ENCODE results near the gene SFTPD.

Gene SFTPD

DNA sequence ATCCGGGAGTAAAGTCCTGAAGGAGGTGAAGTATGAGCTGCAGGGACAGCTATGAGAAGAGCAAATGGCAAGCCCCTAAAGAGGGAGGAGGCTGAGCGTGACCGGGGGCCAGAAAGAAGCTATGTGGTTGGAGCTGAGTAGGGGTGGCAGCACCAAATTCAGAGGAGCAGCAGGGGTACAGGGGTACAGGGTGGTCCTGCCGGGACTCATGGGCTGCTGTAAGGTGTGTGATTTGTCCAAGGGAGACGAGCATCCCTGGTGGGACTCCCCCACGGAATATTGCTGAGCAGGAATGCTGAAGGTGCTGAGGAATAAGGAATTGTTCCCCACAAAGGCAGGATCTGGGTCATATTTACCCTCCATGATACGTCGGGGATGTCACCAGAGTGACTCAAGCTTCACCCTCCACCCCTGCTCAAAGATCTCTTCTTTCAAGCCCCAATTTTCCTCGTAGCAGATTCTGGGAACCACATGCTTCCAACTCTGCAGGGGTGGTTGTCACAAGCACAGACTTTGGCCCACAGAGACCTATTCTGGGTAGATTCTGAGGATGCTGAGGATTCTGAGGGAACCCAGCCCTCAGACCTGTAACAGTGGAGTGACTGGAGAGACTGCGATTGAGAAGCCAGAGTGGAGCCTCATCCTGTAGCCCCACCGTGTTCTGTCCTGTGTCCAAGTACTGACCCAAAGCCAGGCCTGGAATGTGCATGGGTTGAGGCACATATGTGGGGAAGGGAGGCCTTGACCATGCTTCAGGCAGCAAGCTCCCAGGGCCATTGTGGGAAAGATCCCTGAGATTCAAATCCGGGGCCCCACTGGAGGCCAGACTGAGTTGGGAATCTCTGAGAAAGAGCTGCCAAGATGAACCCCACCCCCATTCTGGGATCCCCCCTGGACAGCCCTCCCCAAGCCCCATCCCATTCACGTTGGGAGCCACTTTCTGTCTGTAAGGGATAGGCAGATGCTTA is 4.2 kb downstream of the SFTPD start:
- TF ChIP-seq, protein P1, sequence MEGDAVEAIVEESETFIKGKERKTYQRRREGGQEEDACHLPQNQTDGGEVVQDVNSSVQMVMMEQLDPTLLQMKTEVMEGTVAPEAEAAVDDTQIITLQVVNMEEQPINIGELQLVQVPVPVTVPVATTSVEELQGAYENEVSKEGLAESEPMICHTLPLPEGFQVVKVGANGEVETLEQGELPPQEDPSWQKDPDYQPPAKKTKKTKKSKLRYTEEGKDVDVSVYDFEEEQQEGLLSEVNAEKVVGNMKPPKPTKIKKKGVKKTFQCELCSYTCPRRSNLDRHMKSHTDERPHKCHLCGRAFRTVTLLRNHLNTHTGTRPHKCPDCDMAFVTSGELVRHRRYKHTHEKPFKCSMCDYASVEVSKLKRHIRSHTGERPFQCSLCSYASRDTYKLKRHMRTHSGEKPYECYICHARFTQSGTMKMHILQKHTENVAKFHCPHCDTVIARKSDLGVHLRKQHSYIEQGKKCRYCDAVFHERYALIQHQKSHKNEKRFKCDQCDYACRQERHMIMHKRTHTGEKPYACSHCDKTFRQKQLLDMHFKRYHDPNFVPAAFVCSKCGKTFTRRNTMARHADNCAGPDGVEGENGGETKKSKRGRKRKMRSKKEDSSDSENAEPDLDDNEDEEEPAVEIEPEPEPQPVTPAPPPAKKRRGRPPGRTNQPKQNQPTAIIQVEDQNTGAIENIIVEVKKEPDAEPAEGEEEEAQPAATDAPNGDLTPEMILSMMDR (IDR thresholded peaks at IDR 0.05; ENCODE audit: control insufficient read depth, insufficient read depth, low read depth, low read length, missing control alignments): no peak
- H3K4me3 ChIP-seq (ENCODE audit: control insufficient read depth, low read depth, low read length): no peak overlapping the region

DNA sequence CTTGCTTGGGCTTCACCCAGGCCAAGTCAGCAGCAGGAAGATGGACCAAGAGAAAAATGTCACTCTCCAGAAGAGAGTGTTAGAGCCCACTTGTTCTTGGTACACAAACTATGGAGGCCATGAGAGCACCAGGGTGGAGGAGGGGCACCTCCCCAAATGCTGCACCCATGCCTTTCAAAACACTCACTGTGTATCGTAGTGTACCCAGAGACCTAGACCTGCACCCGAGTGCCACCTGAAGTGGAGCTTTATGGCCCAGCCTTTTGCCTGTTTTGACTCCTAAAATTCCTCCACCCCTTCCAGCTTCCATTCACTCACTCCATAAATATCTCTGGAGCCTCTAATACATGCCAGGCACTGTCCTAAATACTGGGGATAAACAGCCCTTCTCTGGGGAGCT is 5.0 kb downstream of the SFTPD start:
- no peak for DNase-seq (ENCODE audit: low read depth)
- TF ChIP-seq, protein P1 (IDR thresholded peaks at IDR 0.05; ENCODE audit: control insufficient read depth, insufficient read depth, low read depth, low read length, missing control alignments): no peak
- no peak overlapping the region for H3K4me3 ChIP-seq (ENCODE audit: control insufficient read depth, low read depth, low read length)

More for the DNA sequence above, 4.2 kb downstream of the SFTPD start:
- no peak for DNase-seq (ENCODE audit: low read depth)

DNA sequence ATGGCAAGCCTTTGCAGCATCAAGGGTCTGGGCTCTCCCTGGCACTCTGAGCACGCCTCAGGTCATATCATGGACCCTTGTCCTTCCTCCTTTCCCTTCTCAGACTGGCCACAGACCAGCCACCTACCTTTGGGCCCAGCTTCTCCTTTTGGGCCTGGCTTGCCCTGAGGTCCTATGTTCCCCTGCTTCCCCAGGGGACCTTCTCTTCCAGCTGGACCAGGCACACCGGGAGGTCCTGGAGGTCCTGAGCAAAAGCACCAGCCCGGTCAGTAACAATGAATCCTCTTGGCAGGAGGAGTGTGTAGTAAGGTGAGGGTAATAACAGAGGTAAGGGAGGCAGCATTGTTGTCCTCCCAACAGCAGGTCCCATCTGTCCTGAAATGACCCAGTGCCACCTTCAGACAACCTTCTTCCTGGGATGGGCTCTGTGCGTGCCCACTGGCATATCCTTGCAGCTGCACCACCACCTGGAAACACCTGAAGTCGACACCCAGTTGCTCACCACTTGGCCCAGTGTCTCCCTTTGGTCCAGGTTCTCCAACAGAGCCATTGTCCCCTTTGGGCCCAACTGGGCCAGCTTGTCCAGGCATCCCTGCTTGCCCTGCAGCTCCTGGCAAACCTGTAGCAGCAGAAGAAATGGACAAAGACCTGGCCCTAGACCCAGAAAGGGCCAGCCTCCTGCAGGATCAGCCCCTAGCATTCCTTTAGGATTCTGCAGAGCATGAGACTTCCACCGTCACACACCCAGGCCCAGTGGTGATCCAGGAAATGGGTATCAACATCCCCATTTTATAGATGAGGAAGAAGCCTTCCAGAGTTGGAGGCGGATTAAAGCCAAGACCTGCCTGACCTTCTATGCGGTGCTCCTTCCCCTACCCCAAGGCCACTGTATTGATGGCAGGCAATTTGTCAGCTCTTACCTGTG is 6.4 kb downstream of the SFTPD start:
- DNase-seq (ENCODE audit: low read depth): no peak
- TF ChIP-seq, protein P1 (IDR thresholded peaks at IDR 0.05; ENCODE audit: control insufficient read depth, insufficient read depth, low read depth, low read length, missing control alignments): no peak
- no peak overlapping the region for H3K4me3 ChIP-seq (ENCODE audit: control insufficient read depth, low read depth, low read length)

DNA sequence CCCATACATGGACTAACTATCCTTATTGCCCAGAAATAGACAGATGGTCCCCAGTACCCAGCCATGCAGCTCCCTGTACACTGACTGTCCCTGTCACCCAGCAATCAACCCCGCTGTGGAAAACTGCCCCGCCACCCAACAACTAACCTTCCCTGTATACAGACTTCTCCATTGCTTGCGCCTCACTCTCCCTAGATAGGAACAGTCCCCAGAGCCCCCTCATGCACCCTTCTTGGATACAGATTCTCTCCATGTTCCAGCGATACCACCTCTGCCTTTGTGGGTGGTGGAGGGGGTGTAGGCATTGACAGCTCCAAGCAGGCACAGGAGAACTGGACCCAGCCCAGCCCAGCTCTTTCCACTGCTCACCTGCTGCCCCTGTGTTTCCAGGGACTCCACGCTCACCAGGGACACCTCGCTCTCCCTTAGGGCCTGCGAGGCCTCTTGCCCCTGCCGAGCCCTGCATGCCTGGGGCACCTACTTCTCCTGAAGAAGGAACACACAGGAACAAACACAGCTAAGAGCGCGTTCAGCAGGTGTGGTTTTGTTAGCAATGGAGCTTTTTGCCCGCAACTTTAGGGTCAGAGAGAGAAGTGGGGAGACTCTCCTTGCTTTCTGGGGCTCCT is 7.2 kb downstream of the SFTPD start:
- DNase-seq (ENCODE audit: low read depth): no peak
- no peak overlapping the region for H3K4me3 ChIP-seq (ENCODE audit: control insufficient read depth, low read depth, low read length)
- TF ChIP-seq, protein P1 (IDR thresholded peaks at IDR 0.05; ENCODE audit: control insufficient read depth, insufficient read depth, low read depth, low read length, missing control alignments): no peak

DNA sequence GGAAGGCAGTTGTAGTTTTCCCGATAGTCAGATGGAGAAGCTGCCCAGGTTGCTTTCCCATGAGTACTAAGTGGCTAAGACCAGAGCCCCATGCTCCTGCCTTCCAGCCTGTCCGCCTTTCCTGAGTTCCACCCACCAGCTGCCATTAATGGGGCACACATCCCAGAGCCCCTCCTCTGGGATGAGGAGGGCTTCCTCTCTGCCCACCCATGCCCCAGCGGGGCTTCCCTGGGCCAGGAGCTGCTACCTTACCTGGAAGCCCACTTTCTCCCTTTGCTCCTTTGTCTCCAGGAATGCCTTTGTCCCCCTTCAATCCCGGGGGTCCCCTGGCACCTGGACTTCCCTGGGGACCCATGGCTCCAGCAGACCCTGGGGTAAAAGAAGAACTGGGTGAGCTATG is 7.8 kb downstream of the SFTPD start:
- no peak for DNase-seq (ENCODE audit: low read depth)
- no peak overlapping the region for H3K4me3 ChIP-seq (ENCODE audit: control insufficient read depth, low read depth, low read length)
- TF ChIP-seq, protein P1 (IDR thresholded peaks at IDR 0.05; ENCODE audit: control insufficient read depth, insufficient read depth, low read depth, low read length, missing control alignments): no peak

DNA sequence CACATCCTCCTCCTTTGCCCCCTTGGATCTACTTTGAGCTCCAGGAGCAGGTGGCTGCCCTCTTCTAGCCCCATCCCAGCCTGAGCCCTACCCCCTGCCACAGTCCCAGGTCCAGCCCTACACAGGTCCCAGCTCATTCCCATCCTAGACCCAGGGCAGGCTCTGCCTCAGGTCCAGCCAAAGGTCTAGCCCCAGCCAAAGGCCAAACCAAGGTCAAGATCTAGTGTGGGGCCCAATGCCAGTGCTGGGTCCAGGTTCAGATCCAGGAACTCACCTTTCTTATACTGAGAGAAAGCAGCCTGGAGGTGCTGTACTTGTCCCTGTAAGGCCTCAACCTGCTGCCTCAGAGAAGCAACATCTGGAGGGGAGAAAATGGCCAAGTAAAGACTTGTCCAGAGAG is 8.5 kb downstream of the SFTPD start:
- H3K4me3 ChIP-seq (ENCODE audit: control insufficient read depth, low read depth, low read length): no peak overlapping the region
- TF ChIP-seq, protein P1 (IDR thresholded peaks at IDR 0.05; ENCODE audit: control insufficient read depth, insufficient read depth, low read depth, low read length, missing control alignments): no peak
- DNase-seq (ENCODE audit: low read depth): no peak
